ENCODE data around the gene NOS3.
A peak's percentile ranks its signal among the peaks of the same experiment; 100 is the strongest.
"Not testable (repeated sequence)": the region's sequence is repeated elsewhere in the genome, so short reads cannot be mapped to it uniquely, and the experiment has no call there.

Gene NOS3

DNA sequence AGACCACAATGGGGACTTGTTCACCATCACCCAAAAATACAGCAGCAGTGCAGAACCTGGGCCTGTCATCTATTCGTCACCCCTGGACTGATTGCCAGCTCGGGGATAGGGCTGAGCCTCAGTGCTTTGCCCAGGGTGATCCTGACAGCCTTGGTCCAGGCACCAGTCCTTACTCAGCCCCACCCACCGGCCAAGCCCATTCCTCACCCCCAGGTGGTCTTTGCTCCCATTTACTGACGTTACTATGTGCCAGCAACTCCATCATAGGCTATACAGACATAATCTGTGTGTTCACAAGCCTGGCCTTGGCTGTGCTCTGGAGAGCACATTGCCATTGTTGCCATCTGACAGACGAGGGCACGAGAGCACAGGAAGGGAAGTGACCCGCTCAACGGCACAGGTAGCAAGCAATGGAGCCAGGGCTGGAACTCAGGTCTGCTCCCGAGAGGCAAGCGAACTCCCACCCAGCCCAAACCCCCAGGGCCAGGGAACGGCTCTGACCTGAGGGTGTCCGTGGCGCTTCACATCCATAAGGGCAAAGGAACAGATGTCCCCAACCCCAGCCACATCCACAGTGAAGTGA lies 26.6 kb downstream of the NOS3 start:
- DNase-seq (ENCODE audit: low read depth): no peak

- DNase-seq (ENCODE audit: low read depth): peak; percentile 74
These were observed 27.2 kb downstream of the NOS3 start for GRCh38 chr7:151017953-151018420.

DNA sequence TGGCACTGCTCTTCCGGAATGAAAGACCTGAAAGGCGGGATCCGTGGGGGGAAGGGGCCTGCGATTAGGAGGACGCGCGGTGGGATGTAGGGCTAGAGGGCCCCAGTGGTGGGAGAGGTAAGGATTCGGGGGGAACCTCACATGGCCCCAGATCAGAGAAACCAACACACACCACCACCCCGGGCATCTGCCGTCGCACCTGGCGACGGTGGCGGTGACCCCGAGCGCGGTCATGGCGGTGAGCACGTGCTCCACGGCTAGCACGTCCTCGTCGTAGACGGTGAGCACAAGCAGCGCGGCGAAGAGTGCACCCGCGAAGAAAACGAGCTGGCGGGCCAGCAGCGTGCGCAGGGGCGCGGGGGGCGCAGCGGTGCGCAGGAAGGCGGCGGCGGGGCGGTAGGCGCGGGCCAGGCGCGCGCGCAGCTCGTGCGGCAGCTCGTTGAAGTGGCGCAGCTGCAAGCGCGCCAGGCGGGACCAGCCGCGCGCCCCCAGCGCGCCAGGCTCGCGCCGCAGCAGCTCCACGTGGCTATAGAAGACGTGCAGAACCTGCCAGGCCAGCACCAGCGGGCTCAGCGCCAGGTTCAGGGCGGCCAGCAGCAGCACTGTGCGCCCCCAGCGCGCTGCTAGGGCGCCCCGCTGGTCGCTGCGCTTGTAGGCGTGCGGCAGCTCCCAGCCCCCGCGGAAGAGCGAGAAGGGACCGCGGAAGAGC lies 27.8 kb downstream of the NOS3 start:
- peak; percentile 22 for DNase-seq (ENCODE audit: low read depth)

DNA sequence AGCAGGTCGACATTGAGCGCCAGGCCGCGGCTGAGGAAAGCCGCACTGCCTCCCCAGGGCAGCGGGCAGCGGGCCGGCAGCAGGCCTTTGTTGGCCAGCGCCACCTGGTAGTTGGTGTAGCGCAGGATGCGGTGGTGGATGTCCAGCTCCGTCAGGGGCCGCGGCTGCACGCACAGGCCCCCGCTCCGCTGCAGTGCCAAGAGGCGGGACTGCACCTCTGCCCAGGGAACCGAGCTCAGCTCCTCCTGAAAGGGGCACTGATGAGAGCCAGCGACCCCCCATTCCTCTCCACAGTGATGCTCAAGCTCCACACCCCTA lies 28.3 kb downstream of the NOS3 start:
- DNase-seq (ENCODE audit: low read depth): no peak

DNA sequence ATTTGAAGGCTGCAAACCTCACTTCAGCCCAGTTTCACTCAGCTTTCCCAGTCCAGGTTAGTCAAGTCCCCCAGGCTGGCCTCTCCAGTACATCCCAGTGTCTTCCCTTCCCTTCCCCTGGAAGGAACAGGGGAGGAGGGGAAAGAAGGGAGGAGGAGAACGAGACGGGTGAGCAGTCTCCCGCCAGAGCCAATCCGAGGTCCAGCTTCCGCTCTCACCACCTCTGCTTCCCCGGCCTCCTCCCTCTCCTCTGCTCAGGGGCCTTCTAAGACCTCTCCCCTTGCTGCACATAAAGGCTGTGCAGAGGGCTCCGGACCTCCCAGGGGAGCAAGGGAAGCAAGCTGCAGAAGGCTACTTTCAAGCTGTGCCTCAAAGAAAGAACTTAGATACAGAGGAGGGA lies 29.4 kb downstream of the NOS3 start:
- DNase-seq (ENCODE audit: low read depth): no peak

- no peak for DNase-seq (ENCODE audit: low read depth)
These were observed 32.4 kb downstream of the NOS3 start for GRCh38 chr7:151023232-151023631.

DNA sequence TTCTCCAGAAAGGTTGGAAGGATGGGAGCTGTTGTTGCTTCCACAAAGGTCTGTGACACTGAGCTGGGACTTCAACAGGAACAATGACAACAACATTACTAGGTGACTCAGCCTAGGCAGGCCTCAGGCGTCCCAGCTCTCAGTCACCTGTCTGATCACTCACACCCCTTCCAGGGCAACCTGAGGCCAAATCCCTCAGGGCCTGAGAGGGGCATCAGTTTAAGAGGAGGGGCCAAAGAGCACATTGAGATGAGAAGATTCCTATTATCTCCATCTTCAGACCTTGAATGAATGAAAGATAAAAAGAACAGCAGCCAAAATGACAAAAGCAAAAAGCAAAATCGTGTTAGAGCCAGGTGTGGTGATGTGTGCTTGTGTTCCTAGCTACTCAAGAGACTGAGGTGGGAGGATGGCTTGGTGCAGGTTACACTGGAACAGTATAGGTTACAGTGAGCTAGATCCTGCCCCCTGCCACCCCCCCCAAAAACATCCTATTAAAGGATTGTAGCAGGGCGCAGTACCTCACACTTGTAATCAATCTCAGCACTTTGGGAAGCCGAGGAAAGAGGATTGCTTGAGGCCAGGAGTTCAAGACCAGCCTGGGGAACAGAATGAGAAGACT lies 33.7 kb downstream of the NOS3 start, which contains the start of gene ATG9B:
ATG9B (minus strand) TSS at position 60 of the 622 bp plus-strand sequence. CDS start 71 bp downstream, outside the sequence.
- DNase-seq (ENCODE audit: low read depth): no peak

GRCh38 chr7:151025924-151026671 lies 35.3 kb downstream of the NOS3 start:
- DNase-seq (ENCODE audit: low read depth): no peak

DNA sequence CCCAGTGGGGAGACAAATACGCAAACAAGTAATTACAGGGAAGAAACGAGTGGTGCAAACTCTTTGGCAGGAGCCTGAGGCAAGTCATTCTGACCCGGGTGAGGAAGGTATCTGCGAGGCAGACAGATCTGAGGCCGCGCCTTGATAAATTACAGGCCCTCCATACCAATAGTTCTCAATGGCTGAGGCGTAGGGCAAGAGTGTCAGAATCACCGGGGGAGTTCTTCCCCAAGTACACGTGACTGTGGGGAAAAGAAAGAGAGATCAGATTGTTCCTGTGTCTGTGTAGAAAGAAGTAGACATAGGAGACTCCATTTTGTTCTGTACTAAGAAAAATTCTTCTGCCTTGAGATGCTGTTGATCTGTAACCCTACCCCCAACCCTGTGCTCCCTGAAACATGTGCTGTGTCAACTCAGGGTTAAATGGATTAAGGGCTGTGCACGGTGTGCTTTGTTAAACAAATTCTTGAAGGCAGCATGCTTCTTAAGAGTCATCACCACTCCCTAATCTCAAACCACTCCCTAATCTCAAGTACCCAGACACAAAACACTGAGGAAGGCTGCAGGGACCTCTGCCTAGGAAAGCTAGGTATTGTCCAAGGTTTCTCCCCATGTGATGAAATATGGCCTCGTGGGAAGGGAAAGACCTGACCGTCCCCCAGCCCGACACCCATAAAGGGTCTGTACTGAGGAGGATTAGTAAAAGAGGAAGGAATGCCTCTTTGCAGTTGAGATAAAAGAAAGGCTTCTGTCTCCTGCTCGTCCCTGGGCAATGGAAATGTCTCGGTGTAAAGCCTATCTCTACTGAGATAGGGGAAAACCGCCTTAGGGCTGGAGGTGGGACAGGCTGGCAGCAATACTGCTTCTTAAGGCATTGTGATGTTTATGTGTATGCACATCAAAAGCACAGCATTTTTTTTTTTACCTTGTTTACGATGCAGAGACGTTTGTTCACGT lies 36.2 kb downstream of the NOS3 start:
- not testable (repeated sequence) for DNase-seq (ENCODE audit: low read depth)

- not testable (repeated sequence) for DNase-seq (ENCODE audit: low read depth)
These were observed 36.9 kb downstream of the NOS3 start for GRCh38 chr7:151027728-151028130.

DNA sequence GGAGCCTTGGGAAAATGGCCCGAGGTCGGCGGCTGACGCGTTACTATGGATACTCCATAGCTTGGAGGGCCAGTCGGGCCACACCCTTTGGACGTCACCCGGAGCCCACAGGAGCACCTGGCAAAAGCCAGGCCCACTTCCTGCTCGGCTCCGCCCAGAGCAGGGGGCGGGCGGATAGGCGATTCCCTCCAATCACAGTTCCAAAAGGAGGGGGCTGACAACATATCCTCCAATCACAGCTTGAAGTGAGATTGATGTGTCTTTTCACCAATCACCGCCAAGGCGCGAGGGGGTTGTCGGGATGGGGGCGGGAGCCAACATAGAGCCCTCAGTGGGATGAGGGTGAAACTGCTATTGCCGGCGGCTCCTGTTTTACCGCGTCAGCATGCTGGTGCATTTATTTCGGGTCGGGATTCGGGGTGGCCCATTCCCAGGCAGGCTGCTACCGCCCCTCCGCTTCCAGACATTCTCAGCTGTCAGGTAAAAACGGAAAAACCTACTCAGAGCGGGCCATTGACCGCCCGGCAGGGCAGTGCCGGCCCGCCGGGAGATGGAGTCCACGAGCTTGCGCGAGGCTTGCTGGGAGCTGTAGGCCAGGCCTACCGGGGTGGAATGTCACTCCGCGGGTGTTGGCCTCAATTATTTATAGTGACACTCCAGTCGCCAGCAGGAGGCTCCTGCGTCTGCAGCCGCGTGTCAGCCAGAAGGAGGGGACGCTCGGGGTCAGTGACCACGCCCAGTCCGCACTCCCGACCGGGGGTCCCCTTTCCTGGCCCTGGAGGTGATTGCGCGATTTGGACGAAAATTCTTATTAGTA lies 37.5 kb downstream of the NOS3 start, which contains the start of gene ABCB8:
ABCB8 (plus strand) TSS at position 320 of the 817 bp plus-strand sequence; CDS start at position 386, 66 bp downstream.
- peak; percentile 98 for DNase-seq (ENCODE audit: low read depth)

DNA sequence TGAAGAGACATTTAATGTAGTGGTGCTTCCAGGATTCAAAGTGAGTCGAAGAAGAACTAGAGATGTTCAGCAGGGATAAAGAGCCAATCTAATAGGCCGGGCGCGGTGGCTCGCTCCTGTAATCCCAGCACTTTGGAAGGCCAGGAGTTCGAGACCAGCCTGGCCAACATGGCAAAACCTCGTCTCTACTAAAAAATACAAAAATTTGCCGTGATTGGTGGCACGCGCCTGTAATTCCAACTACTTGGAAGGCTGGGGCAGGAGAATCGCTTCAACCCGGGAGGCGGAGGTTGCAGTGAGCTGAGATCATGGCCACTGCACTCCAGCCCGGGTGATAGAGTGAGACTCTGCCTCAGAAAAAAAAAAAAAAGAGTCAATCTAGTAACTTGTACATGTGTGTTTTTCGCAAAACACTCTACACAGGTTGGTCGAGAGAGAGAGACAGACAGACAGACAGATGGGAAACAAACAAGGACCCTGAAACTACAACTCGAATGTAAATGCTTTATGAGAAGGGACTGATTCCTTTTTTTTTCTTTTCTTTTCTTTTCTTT lies 38.2 kb downstream of the NOS3 start:
- DNase-seq (ENCODE audit: low read depth): no peak

- DNase-seq (ENCODE audit: low read depth): no peak
These were observed 40.2 kb downstream of the NOS3 start for GRCh38 chr7:151031011-151031410.

- no peak for DNase-seq (ENCODE audit: low read depth)
These were observed 42.4 kb downstream of the NOS3 start for GRCh38 chr7:151032936-151033863.

DNA sequence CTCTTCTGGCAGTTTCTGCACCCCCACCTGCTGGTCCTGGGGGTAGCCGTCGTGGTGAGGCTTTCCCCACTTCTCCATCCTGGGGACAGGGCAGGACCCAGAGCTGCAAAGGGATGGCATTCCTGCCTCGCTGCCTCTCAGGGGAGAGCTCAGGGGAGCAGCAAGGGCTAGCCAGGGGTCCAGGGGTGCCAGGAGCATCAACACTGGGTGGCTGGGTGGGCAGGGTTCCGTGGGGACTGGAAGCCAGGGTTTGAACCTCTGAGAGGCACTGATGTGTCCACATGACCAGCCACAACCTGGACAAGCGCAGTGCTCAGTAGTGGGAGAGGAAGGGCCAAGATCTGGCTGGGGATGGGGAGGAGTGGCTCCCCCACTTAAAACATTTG lies 43.0 kb downstream of the NOS3 start:
- no peak for DNase-seq (ENCODE audit: low read depth)

GRCh38 chr7:151034312-151035025 lies 43.7 kb downstream of the NOS3 start:
- no peak for DNase-seq (ENCODE audit: low read depth)

DNA sequence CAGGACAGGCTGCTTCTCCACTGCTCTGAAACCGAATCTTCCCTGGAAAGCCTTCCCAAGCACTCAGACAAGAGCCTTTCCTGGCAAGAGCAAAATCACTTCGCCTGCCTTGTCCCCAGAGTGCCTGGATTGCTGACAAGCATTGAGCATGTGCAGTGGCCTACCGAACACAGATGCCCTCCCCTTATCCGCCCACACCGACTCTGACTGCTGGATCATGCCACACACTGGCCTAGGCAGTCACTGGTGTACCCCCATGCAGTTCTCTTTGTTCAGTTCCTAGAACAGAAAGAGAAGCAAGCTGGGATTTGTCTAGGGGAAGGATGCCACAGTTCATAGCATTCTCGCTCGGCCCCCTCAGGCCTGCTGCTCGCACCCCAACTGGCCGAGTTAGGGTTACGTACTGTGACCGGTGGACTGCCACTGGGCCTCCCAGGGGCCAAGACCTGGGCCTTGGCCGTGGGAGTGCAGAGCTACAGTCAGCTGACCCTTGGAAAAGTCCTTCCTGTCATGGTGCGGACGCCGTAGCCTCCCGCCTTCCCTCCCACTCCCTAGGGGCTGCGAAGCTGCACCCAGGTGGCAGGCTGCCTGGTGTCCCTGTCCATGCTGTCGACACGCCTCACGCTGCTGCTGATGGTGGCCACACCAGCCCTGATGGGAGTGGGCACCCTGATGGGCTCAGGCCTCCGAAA lies 44.4 kb downstream of the NOS3 start:
- DNase-seq (ENCODE audit: low read depth): no peak

- no peak for DNase-seq (ENCODE audit: low read depth)
These were observed 45.1 kb downstream of the NOS3 start for GRCh38 chr7:151035902-151036301.
